Measurements from ENCODE around the gene RAB44. TPM values are rescaled to one million over a fixed set of nuclear protein-coding genes. Genes with fewer than 3 reads are reported as not detected.

RAB44 gene
- total and polyA plus RNA-seq, 2 of the 4 experiments (the other 2 are of a cell fraction): 0.03 TPM; not detected in 1

GRCh38 chr6:36649701-36650484, 47.7 kb upstream of the RAB44 start:
- Histone ChIP-seq H3K9ac (ENCODE audit: low read depth, low read length) (no peak overlapping the region), H2BK5ac (ENCODE audit: low read depth, low read length, poor library complexity, severe bottlenecking) (no peak overlapping the region), H3K27ac (ENCODE audit: insufficient read depth, low read length) (no peak overlapping the region), H4K20me1 (ENCODE audit: insufficient read depth, low read length) (no peaks in the 10 kb centered on the region), H3K27me3 (ENCODE audit: control insufficient read depth, insufficient read depth, low read length) (peaks cover 7% of the 10 kb centered on the region), H4K8ac (ENCODE audit: low read depth in 2 of 2, low read length in 2 of 2) (no peak overlapping the region), H3K18ac (ENCODE audit: low read depth, low read length) (no peak overlapping the region), H3K9me1 (ENCODE audit: insufficient read depth, low read length) (peaks cover 3% of the 10 kb centered on the region), H3K9me3 (ENCODE audit: control insufficient read depth, insufficient read depth, low read length) (no peaks in the 10 kb centered on the region), H2BK20ac (ENCODE audit: low read depth, low read length) (no peak overlapping the region), H2AK5ac (ENCODE audit: low read depth, low read length) (no peak overlapping the region), H3K4me3 (ENCODE audit: insufficient read depth, low read depth, low read length) (no peak overlapping the region), H3K79me1 (ENCODE audit: low read depth in 1 of 2, low read length in 2 of 2) (no peaks in the 10 kb centered on the region), H4K91ac (ENCODE audit: insufficient read depth, low read depth, low read length) (no peak overlapping the region), H3K23ac (ENCODE audit: low read depth, low read length) (peak overlapping the region; percentile 25; the same call in 1 of the 2 replicates), H4K5ac (ENCODE audit: low read depth, low read length) (no peak overlapping the region), H3K36me3 (ENCODE audit: control insufficient read depth, insufficient read depth, low read length) (no peaks in the 10 kb centered on the region), H3K4me1 (ENCODE audit: control insufficient read depth, insufficient read depth, low read length) (peaks cover 4% of the 10 kb centered on the region), H3K4me2 (ENCODE audit: low read depth, low read length) (no peak overlapping the region), H2BK120ac (ENCODE audit: low read depth, low read length) (no peak overlapping the region), H3K14ac (replicated peaks; ENCODE audit: low read depth, low read length) (peak overlapping the region; percentile 48), H3K4ac (ENCODE audit: low read depth, low read length) (no peak overlapping the region), H3K56ac (ENCODE audit: extremely low read depth, insufficient read depth, low read length) (no peak overlapping the region), H2BK15ac (ENCODE audit: low read depth, low read length) (no peak overlapping the region; the same call in 2 of the 3 replicates), H2AK9ac (replicated peaks; ENCODE audit: low read depth, low read length, poor library complexity) (peak overlapping the region; percentile 88), H2AFZ (replicated peaks; ENCODE audit: low read length, poor library complexity) (peak overlapping the region; percentile 21)
- no TSS peak for BruUV-seq (replicated peaks)
- CTCF ChIA-PET: interaction anchor here (0.6 kb wide), 1 partner anchor 332 kb away, joined by 4 read pairs; no protein-coding TSS in a partner anchor
- WGBS, 2 experiments (ENCODE audit: extremely low coverage in 2 of 2, insufficient read length in 1 of 2): 90% methylated on average over 2 of the region's 13 CpGs; no CpG with 5 or more reads in 1 of the 2 experiments
- ATAC-seq (ENCODE audit: low read depth) (no peak), DNase-seq (no peak)
- POLR2A ChIA-PET (ENCODE audit: unreplicated experiment): interaction anchor here (0.6 kb wide), 1 partner anchor 488 kb away, joined by 9 read pairs; no protein-coding TSS in a partner anchor
- in situ Hi-C loops (cut with MboI; ENCODE audit: low sequenced_read_pairs): no loop called here
- intact Hi-C loops (cut with micrococcal nuclease): no loop called here
- TF ChIP-seq CEBPB (IDR thresholded peaks at IDR 0.05; ENCODE audit: low read depth, low read length) (peak; percentile 67), MXI1 (IDR thresholded peaks at IDR 0.05; ENCODE audit: borderline replicate concordance, low read depth, low read length) (no peak)
- dilution Hi-C loops (cut with HindIII; ENCODE audit: low sequenced_read_pairs, unreplicated experiment): no loop called here

All from IMR-90 (cell line).